HL-60 (cell line): Measurements from ENCODE around the gene ULBP2.

Experiments
- DNase-seq, 2 experiments: peaks; one replicate each; pipeline ENCODE4 v3.0.0-alpha.2; 2010 to 2020; ENCODE audit warnings: low read depth in 1 of 2, low spot score in 1 of 2
- H3K27ac ChIP-seq: fragments of 250-450 bp; sonication (Bioruptor Pico); replicated peaks from 2 replicates; pipeline ENCODE4 v1.5.1; 2020; ENCODE audit warnings: mild to moderate bottlenecking, moderate library complexity
- H3K27me3 ChIP-seq: fragments of 250-450 bp; sonication (Bioruptor Pico); 2 replicates; pipeline ENCODE4 v1.5.1; 2021; ENCODE audit warnings: mild to moderate bottlenecking, moderate library complexity; ENCODE audit not compliant: insufficient read depth, poor library complexity, severe bottlenecking
- H3K4me3 ChIP-seq: replicated peaks from 2 replicates; pipeline ENCODE4 v1.5.1; 2011; ENCODE audit warnings: mild to moderate bottlenecking, control low read depth, low read length; ENCODE audit not compliant: insufficient read depth
- CTCF ChIP-seq: IDR thresholded peaks from one replicate; pipeline ENCODE4 v1.5.1; 2011; ENCODE audit warnings: low read length, control low read depth, inconsistent platforms; ENCODE audit not compliant: insufficient read depth
- GABPA ChIP-seq: IDR thresholded peaks from 2 replicates; pipeline ENCODE4 v1.6.1; 2012; ENCODE audit warnings: low read depth
- POLR2AphosphoS5 ChIP-seq: IDR thresholded peaks from 2 replicates; pipeline ENCODE4 v1.6.1; 2012; ENCODE audit warnings: low read depth
- SPI1 ChIP-seq: IDR thresholded peaks from 2 replicates; pipeline ENCODE4 v1.6.1; 2012; ENCODE audit warnings: low read depth, mild to moderate bottlenecking, borderline replicate concordance
- TF ChIP-seq, protein P1 (sequence below): IDR thresholded peaks from 2 replicates; pipeline ENCODE4 v1.6.1; 2012; ENCODE audit warnings: low read depth; ENCODE audit not compliant: insufficient replicate concordance

ULBP2 gene

DNA sequence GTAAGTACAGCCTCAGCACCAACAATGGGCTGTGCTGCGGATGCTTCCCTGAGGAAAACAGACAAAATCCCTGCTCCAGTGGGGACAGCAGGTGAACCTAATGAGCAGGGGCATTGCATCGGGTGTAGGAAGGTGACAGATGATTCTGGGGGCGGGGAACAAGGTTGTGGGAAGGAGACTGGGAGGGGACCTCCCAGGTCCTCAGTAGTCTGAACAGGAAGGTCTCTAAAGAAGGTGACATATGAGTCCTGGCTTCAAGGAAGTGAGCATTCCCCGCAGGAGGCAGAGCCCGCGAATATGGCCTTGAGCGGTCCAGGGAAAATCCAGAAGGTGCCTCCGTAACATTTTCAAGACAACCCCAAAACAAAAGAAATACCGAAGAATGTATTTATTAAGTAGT, 41.3 kb downstream of the ULBP2 start:
- no peak overlapping the region for H3K27ac ChIP-seq
- no peak for DNase-seq
- peaks cover 37% of the 10 kb centered on the region for H3K27me3 ChIP-seq
- no peak for TF ChIP-seq CTCF
- TF ChIP-seq, protein P1, sequence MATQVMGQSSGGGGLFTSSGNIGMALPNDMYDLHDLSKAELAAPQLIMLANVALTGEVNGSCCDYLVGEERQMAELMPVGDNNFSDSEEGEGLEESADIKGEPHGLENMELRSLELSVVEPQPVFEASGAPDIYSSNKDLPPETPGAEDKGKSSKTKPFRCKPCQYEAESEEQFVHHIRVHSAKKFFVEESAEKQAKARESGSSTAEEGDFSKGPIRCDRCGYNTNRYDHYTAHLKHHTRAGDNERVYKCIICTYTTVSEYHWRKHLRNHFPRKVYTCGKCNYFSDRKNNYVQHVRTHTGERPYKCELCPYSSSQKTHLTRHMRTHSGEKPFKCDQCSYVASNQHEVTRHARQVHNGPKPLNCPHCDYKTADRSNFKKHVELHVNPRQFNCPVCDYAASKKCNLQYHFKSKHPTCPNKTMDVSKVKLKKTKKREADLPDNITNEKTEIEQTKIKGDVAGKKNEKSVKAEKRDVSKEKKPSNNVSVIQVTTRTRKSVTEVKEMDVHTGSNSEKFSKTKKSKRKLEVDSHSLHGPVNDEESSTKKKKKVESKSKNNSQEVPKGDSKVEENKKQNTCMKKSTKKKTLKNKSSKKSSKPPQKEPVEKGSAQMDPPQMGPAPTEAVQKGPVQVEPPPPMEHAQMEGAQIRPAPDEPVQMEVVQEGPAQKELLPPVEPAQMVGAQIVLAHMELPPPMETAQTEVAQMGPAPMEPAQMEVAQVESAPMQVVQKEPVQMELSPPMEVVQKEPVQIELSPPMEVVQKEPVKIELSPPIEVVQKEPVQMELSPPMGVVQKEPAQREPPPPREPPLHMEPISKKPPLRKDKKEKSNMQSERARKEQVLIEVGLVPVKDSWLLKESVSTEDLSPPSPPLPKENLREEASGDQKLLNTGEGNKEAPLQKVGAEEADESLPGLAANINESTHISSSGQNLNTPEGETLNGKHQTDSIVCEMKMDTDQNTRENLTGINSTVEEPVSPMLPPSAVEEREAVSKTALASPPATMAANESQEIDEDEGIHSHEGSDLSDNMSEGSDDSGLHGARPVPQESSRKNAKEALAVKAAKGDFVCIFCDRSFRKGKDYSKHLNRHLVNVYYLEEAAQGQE = no peak
- TF ChIP-seq SPI1 = no peak
- no peak for TF ChIP-seq POLR2AphosphoS5
- TF ChIP-seq GABPA = no peak
- no peak overlapping the region for H3K4me3 ChIP-seq

DNA sequence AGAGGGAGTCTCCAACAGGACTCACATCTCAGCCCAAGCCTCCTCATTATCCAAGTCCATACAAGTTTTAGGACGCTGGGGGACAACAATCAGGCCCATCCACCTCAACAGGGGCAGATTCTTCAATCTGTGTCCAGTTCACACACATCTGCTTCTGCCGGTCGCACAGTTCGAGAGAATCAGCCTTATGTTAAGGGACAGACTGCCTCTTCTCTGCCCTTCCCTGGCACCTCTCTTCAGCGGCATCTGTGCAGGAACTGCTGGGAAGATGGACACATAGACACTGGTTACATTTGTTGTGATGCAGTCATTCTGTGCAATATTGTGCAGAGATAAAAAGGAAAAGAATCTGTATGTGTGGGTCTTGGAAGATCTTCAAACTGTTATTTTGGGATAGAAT, 43.0 kb downstream of the ULBP2 start:
- no peak overlapping the region for H3K4me3 ChIP-seq
- peaks cover 52% of the 10 kb centered on the region for H3K27me3 ChIP-seq

DNA sequence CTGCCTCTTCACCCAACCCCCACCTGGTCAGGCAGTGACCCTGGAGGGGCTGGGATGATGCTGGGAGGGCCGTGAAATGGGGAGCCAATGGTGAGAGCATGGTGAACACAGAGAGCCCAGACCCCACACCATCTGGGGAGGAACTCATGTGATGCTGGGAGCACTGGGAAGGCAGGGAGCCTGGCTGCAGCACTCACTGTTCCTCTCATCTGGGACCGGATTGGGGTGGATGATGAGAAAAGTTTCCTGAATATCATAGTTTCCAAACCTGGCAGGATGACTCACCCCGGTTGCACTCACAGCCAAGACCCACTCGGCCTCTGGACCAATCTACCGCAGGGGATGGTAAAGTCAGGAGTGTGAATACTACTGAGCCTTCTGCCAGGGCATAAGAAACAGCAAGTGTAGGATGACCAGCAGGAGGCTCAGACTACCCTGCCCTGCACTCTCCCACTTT, 43.7 kb downstream of the ULBP2 start:
- no peak overlapping the region for H3K4me3 ChIP-seq
- no peak overlapping the region for H3K27ac ChIP-seq
- TF ChIP-seq CTCF = no peak
- DNase-seq = no peak
- H3K27me3 ChIP-seq = peaks cover 59% of the 10 kb centered on the region

More for the DNA sequence above, 43.0 kb downstream of the ULBP2 start:
- H3K27ac ChIP-seq = no peak overlapping the region
- DNase-seq = no peak
- TF ChIP-seq GABPA = no peak
- no peak for TF ChIP-seq POLR2AphosphoS5
- TF ChIP-seq, protein P1 = no peak
- TF ChIP-seq SPI1 = no peak
- TF ChIP-seq CTCF = no peak

DNA sequence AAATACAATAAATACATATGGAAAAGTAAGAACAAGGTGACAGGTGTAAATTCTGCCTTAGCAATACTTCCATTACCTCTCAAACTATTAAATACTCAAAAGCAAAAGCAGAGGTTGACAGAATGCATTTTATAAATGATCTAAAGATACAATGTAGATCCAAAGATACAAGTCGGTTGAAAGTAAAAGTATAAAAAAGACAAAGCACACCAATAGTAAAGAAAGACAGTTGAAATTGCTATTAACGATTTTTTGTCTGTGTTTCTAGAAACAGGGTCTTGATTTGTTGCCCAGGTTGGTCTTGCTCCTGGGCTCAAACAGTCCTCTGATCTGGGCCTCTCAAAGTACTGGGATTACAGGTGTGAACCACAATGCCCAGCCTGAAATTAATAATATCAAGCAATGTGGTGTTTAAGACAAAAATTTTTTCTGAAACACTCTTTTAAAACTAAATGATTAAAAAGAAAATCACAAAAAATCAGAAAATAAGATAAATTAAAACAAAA, 45.8 kb downstream of the ULBP2 start:
- H3K4me3 ChIP-seq = no peak overlapping the region
- peaks cover 74% of the 10 kb centered on the region for H3K27me3 ChIP-seq
- DNase-seq = no peak
- H3K27ac ChIP-seq = no peak overlapping the region
- no peak for TF ChIP-seq POLR2AphosphoS5
- no peak for TF ChIP-seq GABPA
- TF ChIP-seq, protein P1 = no peak
- no peak for TF ChIP-seq CTCF
- no peak for TF ChIP-seq SPI1
